OCI-LY1 (cell line): Measurements from ENCODE around the gene REC114.

Experiments used
- H2AFZ ChIP-seq: fragments of 200-600 bp; sonication (generic), shearing (Covaris generic); 2 replicates; pipeline ENCODE4 v1.6.0; 2014; ENCODE audit warnings: antibody characterized with exemption, mild to moderate bottlenecking, low read length
- H3F3A ChIP-seq: fragments of 200-600 bp; sonication (generic), shearing (Covaris generic); 2 replicates; pipeline ENCODE4 v1.6.0; 2014; ENCODE audit warnings: mild to moderate bottlenecking, antibody characterized with exemption, low read length, moderate library complexity; ENCODE audit not compliant: insufficient read depth
- H3K27ac ChIP-seq: fragments of 200-600 bp; sonication (generic); 2 replicates; pipeline ENCODE4 v1.5.1; 2014; ENCODE audit warnings: low read length, mixed run types, mild to moderate bottlenecking, low read depth; ENCODE audit not compliant: poor library complexity, severe bottlenecking
- H3K27me3 ChIP-seq: fragments of 200-600 bp; sonication (generic); 2 replicates; pipeline ENCODE4 v1.6.0; 2014; ENCODE audit warnings: antibody characterized with exemption, mild to moderate bottlenecking, low read length, moderate library complexity; ENCODE audit not compliant: insufficient read depth
- H3K36me3 ChIP-seq: fragments of 200-600 bp; sonication (generic); 2 replicates; pipeline ENCODE4 v1.6.1; 2014; ENCODE audit warnings: mild to moderate bottlenecking, antibody characterized with exemption, low read length, moderate library complexity, mixed read lengths; ENCODE audit not compliant: insufficient read depth
- H3K4me1 ChIP-seq: fragments of 200-600 bp; sonication (generic); 2 replicates; pipeline ENCODE4 v1.5.1; 2014; ENCODE audit warnings: mild to moderate bottlenecking, low read length, moderate library complexity; ENCODE audit not compliant: insufficient read depth, severe bottlenecking
- H3K4me2 ChIP-seq: fragments of 200-600 bp; sonication (generic), shearing (Covaris generic); 2 replicates; pipeline ENCODE4 v1.6.1; 2014; ENCODE audit warnings: low read length
- H3K4me3 ChIP-seq: fragments of 200-600 bp; sonication (generic); 2 replicates; pipeline ENCODE4 v1.5.1; 2014; ENCODE audit warnings: low read length, low read depth, mild to moderate bottlenecking, mixed read lengths; ENCODE audit not compliant: poor library complexity, severe bottlenecking
- H3K79me2 ChIP-seq: fragments of 200-600 bp; shearing (Covaris generic); 2 replicates; pipeline ENCODE4 v1.6.1; 2016; ENCODE audit warnings: mixed run types, low read length, mixed read lengths; ENCODE audit not compliant: insufficient read depth
- H3K9ac ChIP-seq: fragments of 200-600 bp; sonication (generic), shearing (Covaris generic); 2 replicates; pipeline ENCODE4 v1.6.1; 2014; ENCODE audit warnings: mild to moderate bottlenecking, low read length, mixed read lengths
- H3K9me2 ChIP-seq: fragments of 200-600 bp; sonication (generic), shearing (Covaris generic); 2 replicates; pipeline ENCODE4 v1.6.1; 2014; ENCODE audit warnings: low read depth, mild to moderate bottlenecking, low read length, mixed read lengths
- H3K9me3 ChIP-seq: fragments of 200-600 bp; shearing (Covaris generic); 2 replicates; pipeline ENCODE4 v1.6.1; 2014; ENCODE audit warnings: low read length, mixed read lengths
- H4K20me1 ChIP-seq: fragments of 200-600 bp; sonication (generic), shearing (Covaris generic); 2 replicates; pipeline ENCODE4 v1.6.0; 2016; ENCODE audit warnings: mild to moderate bottlenecking, low read length; ENCODE audit not compliant: insufficient read depth
- CTCF ChIP-seq: fragments of 200-600 bp; sonication (generic), shearing (Covaris generic); IDR thresholded peaks from 2 replicates; pipeline ENCODE4 v1.5.1; 2017; ENCODE audit warnings: mild to moderate bottlenecking, antibody characterized with exemption, low read length, moderate library complexity, mixed read lengths
- EZH2 ChIP-seq: fragments of 200-600 bp; sonication (generic), shearing (Covaris generic); IDR thresholded peaks from 2 replicates; pipeline ENCODE4 v1.8.0; 2017; ENCODE audit warnings: borderline replicate concordance, mixed run types, mild to moderate bottlenecking, antibody characterized with exemption, low read length, moderate library complexity, mixed read lengths

REC114 gene

GRCh38 chr15:73555080-73555479, 112.1 kb downstream of the REC114 start:
- H3K4me1 ChIP-seq: no peaks in the 10 kb centered on the region
- no peaks in the 10 kb centered on the region for H3K79me2 ChIP-seq
- no peak overlapping the region for H3K4me2 ChIP-seq
- H3K4me3 ChIP-seq: no peak overlapping the region
- H3K9ac ChIP-seq: no peak overlapping the region
- no peaks in the 10 kb centered on the region for H4K20me1 ChIP-seq
- TF ChIP-seq CTCF: no peak
- TF ChIP-seq EZH2: no peak
- H3K9me3 ChIP-seq: no peaks in the 10 kb centered on the region
- no peak overlapping the region for H2AFZ ChIP-seq
- H3K27ac ChIP-seq: no peak overlapping the region
- H3K27me3 ChIP-seq: no peaks in the 10 kb centered on the region
- peaks cover 24% of the 10 kb centered on the region; the same call in 1 of the 2 replicates for H3K36me3 ChIP-seq
- no peaks in the 10 kb centered on the region for H3K9me2 ChIP-seq
- no peaks in the 10 kb centered on the region for H3F3A ChIP-seq

- H3K36me3 ChIP-seq: peaks cover 44% of the 10 kb centered on the region; the same call in 1 of the 2 replicates
- no peaks in the 10 kb centered on the region for H3K9me2 ChIP-seq
- no peaks in the 10 kb centered on the region for H3K4me1 ChIP-seq
- TF ChIP-seq CTCF: no peak
- TF ChIP-seq EZH2: no peak
- H3K9ac ChIP-seq: no peak overlapping the region
- no peak overlapping the region for H2AFZ ChIP-seq
- no peaks in the 10 kb centered on the region for H3F3A ChIP-seq
- H3K4me2 ChIP-seq: no peak overlapping the region
- H3K27ac ChIP-seq: no peak overlapping the region
- H3K9me3 ChIP-seq: no peaks in the 10 kb centered on the region
- no peak overlapping the region for H3K4me3 ChIP-seq
- no peaks in the 10 kb centered on the region for H3K27me3 ChIP-seq
- H4K20me1 ChIP-seq: no peaks in the 10 kb centered on the region
- H3K79me2 ChIP-seq: no peaks in the 10 kb centered on the region
These were observed 115.6 kb downstream of the REC114 start for GRCh38 chr15:73558529-73558928.

GRCh38 chr15:73560501-73561117, 117.6 kb downstream of the REC114 start:
- no peak overlapping the region for H2AFZ ChIP-seq
- H3K9ac ChIP-seq: no peak overlapping the region
- H3K9me3 ChIP-seq: no peaks in the 10 kb centered on the region
- no peaks in the 10 kb centered on the region for H3K27me3 ChIP-seq
- TF ChIP-seq EZH2: no peak
- TF ChIP-seq CTCF: peak; percentile 44
- no peaks in the 10 kb centered on the region for H4K20me1 ChIP-seq
- no peaks in the 10 kb centered on the region for H3F3A ChIP-seq
- H3K79me2 ChIP-seq: no peaks in the 10 kb centered on the region
- peaks cover 57% of the 10 kb centered on the region; the same call in 1 of the 2 replicates for H3K36me3 ChIP-seq
- no peak overlapping the region for H3K4me2 ChIP-seq
- H3K27ac ChIP-seq: no peak overlapping the region
- H3K4me1 ChIP-seq: no peaks in the 10 kb centered on the region
- no peak overlapping the region for H3K4me3 ChIP-seq
- no peaks in the 10 kb centered on the region for H3K9me2 ChIP-seq
